SK-MEL-5 (cell line): ENCODE measurements around the gene TMPRSS7. TPM values are rescaled to one million over a fixed set of nuclear protein-coding genes. Genes with fewer than 3 reads are reported as not detected.

Experiments used
- DNase-seq: peaks from one replicate; pipeline ENCODE4 v3.0.0-alpha.2; 2016; ENCODE audit warnings: low read depth, low spot score
- in situ Hi-C: cut with HindIII; loops from 2 replicates; pipeline ENCODE4 v1.10.0; 2016; ENCODE audit warnings: low sequenced_read_pairs, high pct_unique_total_duplicates, low pct_unique_long_range_greater_than_20kb
- total RNA-seq: library from RNA; depleted of rRNA; stranded (reverse); fragments of >200 nt; shearing (Covaris generic); gene quantifications from 2 replicates; pipeline ENCODE4 v1.2.3, GENCODE V29; 2014

The TMPRSS7 gene
- total RNA-seq, 1 experiment from 2014 or later: not detected

DNA sequence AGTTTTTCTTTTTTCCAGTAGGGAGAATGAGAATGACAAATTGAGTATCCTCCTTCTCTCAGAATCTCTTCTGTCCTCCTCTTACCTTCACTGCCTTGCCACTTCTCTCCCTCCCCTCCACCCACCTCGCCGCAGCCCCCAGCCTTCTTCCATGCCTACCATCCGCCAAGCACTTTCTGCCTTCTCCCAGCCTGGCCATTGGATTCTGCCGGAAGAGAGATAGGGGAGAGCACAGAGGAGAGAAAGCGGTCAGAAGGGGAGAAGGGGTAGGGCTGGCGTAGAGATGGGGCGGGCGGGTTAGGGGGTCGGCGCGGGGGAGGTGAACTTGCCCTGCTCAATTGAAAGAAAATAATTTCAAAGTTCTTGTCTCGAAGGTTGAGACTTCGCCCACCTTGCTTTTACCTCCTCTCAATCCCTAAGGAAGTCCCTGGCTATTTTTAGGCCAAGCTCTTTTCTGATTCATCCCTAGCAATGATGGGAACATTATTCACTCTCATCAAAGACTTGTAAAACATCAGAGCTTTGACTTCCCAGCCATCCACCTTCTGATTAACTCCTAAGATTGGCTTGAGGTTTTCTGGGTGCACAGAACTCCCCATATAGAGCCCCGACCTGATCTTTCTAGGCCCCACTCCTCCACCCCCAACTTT is 52.5 kb downstream of the TMPRSS7 start:
- in situ Hi-C loops: no loop called here
- no peak for DNase-seq

- in situ Hi-C loops: no loop called here
- no peak for DNase-seq
Observed at GRCh38 chr3:112087746-112088145, 53.2 kb downstream of the TMPRSS7 start.

DNA sequence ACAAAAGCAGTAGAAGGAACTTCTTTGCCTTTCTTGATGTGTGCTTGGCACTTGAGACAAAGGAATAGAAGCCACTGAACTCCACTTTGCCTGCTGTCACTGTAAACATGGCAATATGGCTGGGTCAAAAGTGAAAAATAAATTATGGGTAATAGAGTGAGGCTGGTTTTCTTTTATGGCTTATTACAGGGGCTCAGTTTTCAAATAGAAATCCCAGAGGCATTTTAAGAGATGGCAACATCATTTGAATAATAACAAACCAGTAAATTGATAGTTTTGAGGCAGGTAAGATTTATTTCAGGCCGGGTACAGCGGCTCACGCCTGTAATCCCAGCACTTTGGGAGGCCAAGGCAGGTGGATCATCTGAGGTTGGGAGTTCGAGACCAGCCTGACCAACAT is 54.4 kb downstream of the TMPRSS7 start:
- DNase-seq: no peak
- in situ Hi-C loops: no loop called here

- DNase-seq: peak; percentile 34
- in situ Hi-C loops: no loop called here
Observed at GRCh38 chr3:112089956-112090886, 55.7 kb downstream of the TMPRSS7 start.

- no peak for DNase-seq
- in situ Hi-C loops: no loop called here
Observed at GRCh38 chr3:112090887-112091586, 56.5 kb downstream of the TMPRSS7 start.

DNA sequence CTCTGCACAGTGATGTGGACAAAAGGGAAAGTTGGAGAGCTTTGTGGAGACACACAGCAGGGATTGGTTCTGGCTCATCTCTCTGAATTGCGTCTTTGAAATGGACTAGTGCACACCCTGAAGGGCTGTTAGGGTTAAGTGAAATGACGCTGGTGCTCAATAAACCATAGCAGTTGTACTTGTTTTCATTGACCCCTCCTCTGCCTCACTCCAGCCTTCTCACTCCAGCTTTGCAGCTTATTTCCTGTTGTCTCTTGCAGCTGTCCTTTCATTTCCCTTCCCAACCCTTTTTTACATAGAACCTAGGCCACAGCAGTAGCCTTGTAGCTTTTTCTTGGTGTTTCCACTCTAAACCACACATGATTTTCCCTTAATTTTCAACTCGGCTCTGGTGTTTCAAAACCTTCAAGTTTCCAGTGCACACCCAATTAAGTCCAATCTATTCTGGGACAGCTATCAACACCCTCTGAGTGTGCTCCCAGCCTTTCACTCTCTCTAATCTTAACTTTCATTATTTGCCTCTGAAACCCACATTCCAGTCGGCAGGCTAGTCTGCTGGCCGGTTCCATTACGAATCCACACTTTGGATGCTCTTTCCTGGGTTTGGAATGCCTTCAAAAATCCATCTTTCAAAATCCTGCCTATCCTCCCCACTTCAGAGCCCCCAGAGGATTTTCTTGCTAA is 58.1 kb downstream of the TMPRSS7 start:
- in situ Hi-C loops: no loop called here
- peak; percentile 60 for DNase-seq

DNA sequence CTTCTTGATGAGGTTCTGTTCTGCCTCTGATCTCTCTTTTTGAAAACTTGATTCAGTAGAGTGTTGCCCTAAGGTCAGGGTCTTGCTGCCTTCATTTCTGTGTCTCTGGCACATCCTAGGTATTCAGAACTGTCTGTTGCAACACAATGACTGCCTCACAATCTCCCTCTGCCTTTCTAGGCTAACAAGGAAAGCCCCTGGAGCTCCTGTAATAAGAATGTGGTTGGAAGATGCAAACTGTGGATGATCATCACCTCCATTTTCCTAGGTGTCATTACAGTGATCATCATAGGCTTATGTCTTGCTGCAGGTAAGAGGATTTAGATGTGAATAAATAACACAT is 58.6 kb downstream of the TMPRSS7 start:
- in situ Hi-C loops: no loop called here

DNA sequence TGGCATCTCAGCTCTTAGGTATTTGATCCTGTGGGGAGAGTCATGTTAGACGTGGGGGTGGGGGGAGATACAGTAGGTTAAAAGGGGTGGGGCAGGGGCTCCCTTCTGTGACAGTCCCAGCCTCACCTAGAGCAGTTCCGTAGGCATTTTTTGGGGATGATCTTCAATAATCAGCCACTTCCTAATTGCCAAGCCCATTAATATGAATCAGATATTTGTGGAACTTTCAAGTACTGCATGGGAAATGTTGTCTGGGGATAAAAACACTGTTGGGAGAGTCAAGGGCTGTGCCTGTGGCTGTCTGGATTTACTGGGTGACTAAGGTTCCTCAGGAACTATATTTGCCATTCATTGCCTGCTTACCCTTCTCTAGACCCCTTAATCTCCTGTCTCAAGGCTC is 61.2 kb downstream of the TMPRSS7 start:
- in situ Hi-C loops: no loop called here
- no peak for DNase-seq

More for the DNA sequence above, 58.6 kb downstream of the TMPRSS7 start:
- DNase-seq: no peak

- no peak for DNase-seq
- in situ Hi-C loops: no loop called here
Observed at GRCh38 chr3:112096176-112096575, 61.6 kb downstream of the TMPRSS7 start.

- DNase-seq: peak; percentile 83
- in situ Hi-C loops: no loop called here
Observed at GRCh38 chr3:112097378-112097777, 62.8 kb downstream of the TMPRSS7 start.

- in situ Hi-C loops: no loop called here
Observed at GRCh38 chr3:112101916-112102315, 67.4 kb downstream of the TMPRSS7 start.

DNA sequence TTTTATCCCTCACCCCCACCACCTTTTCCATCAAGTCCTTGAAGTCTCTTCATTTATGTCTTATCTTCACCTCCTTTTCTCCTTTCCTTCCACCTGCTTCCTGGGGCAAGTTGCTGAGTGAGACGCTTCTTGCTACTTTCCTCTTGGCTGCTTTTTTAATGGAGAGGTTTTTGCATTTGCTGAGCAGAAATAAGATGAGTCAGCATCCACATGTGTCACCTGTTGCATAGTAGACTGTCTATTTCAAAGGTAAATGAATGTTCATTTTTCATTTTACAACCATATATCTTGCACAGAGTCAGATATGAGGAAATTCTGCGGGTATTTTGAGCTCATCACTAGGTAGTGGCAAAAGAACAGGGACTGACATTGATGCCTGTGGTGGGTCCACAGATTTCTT is 70.2 kb downstream of the TMPRSS7 start:
- in situ Hi-C loops: no loop called here
- DNase-seq: no peak

More at GRCh38 chr3:112101916-112102315, 67.4 kb downstream of the TMPRSS7 start:
- DNase-seq: no peak

GRCh38 chr3:112109322-112109721 is 74.8 kb downstream of the TMPRSS7 start:
- in situ Hi-C loops: no loop called here
- DNase-seq: no peak

GRCh38 chr3:112111785-112112402 is 77.4 kb downstream of the TMPRSS7 start:
- DNase-seq: peak; percentile 84
- in situ Hi-C loops: no loop called here

GRCh38 chr3:112114576-112115160 is 80.1 kb downstream of the TMPRSS7 start:
- no peak for DNase-seq
- in situ Hi-C loops: no loop called here

DNA sequence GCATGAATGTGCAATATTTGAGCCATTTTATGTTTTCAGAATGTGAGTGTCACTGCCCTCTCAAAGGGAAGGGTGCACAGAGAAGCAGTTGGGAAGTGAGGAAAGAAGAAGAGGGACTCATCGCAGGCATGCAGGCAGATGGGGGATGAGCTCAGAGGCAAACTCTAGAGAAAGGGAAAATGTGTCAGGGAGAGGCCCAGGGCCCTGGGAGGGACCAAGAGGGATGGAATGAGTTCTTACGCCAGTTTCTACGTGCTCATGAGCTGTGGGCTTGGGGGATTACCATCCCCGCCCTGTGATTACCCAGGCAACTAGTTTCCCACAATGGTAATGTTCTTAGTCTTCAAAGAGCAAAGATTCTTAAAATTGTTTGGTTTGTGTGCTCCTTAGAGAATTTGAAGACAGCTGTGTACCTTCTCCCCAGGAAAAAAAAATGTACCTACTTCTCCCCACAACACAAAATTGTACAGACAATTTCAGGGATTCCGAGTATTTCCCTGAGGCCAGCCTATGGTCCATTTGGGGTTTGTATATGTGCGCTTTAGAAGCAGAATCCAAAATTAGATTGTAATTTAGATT is 80.7 kb downstream of the TMPRSS7 start:
- DNase-seq: no peak
- in situ Hi-C loops: no loop called here
